Stimulated activated CD8-positive, alpha-beta memory T cell treated with anti-CD3 and anti-CD28 coated beads, Interleukin-2, amount 100 ng/mL, for 1 hour (primary cell): ENCODE measurements around the gene IQSEC1.

Experiments
- DNase-seq, 2 donors: peaks; one replicate each; pipeline ENCODE4 v3.0.0-alpha.2; 2020; ENCODE audit warnings: low read depth in 2 of 2

IQSEC1 gene

GRCh38 chr3:13002398-13003124 lies 70.7 kb downstream of the IQSEC1 start:
- DNase-seq: no peak

GRCh38 chr3:12999147-13000140 lies 73.8 kb downstream of the IQSEC1 start:
- DNase-seq: no peak

GRCh38 chr3:12998648-12999047 lies 74.6 kb downstream of the IQSEC1 start:
- no peak for DNase-seq

- DNase-seq: no peak
These were observed 75.8 kb downstream of the IQSEC1 start for GRCh38 chr3:12997387-12997786.

GRCh38 chr3:12996181-12996506 lies 77.1 kb downstream of the IQSEC1 start:
- no peak for DNase-seq

- DNase-seq: no peak
These were observed 77.6 kb downstream of the IQSEC1 start for GRCh38 chr3:12995389-12996180.

- DNase-seq: peak; percentile 68 to 76
These were observed 78.4 kb downstream of the IQSEC1 start for GRCh38 chr3:12994607-12995388.

GRCh38 chr3:12994357-12994606 lies 78.9 kb downstream of the IQSEC1 start:
- no peak for DNase-seq

GRCh38 chr3:12993517-12994356 lies 79.5 kb downstream of the IQSEC1 start:
- no peak for DNase-seq

- no peak for DNase-seq
These were observed 80.4 kb downstream of the IQSEC1 start for GRCh38 chr3:12992629-12993516.

GRCh38 chr3:12991861-12992281 lies 81.4 kb downstream of the IQSEC1 start:
- DNase-seq: no peak

GRCh38 chr3:12991481-12991837 lies 81.8 kb downstream of the IQSEC1 start:
- no peak for DNase-seq

- DNase-seq: no peak
These were observed 82.3 kb downstream of the IQSEC1 start for GRCh38 chr3:12990781-12991480.

- no peak for DNase-seq
These were observed 82.9 kb downstream of the IQSEC1 start for GRCh38 chr3:12990306-12990705.

- no peak for DNase-seq
These were observed 84.3 kb downstream of the IQSEC1 start for GRCh38 chr3:12988728-12989454.

GRCh38 chr3:12987602-12988001 lies 85.6 kb downstream of the IQSEC1 start:
- DNase-seq: no peak

GRCh38 chr3:12986986-12987385 lies 86.2 kb downstream of the IQSEC1 start:
- DNase-seq: no peak

- DNase-seq: no peak
These were observed 86.7 kb downstream of the IQSEC1 start for GRCh38 chr3:12986521-12986920.
